ENCODE results near the gene CNTN5.

CNTN5 gene

DNA sequence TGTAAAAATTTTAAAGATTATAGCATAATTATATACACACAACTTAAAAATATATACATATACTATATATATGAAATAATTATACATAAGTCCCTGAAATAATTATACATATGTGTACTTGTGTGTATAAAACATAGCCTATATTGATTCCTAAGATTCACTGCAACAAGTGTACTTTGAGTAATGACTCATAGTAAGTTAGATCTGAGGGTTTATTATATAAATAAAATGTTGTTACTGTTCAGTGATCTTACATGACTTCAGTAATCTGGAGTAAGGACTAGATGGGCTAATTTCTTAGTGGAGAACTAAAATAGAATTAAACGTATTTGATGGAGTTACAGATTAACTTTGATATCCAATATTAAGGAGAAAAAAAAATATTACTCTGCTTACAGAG, 350.5 kb downstream of the CNTN5 start:
- TF ChIP-seq, protein P1, sequence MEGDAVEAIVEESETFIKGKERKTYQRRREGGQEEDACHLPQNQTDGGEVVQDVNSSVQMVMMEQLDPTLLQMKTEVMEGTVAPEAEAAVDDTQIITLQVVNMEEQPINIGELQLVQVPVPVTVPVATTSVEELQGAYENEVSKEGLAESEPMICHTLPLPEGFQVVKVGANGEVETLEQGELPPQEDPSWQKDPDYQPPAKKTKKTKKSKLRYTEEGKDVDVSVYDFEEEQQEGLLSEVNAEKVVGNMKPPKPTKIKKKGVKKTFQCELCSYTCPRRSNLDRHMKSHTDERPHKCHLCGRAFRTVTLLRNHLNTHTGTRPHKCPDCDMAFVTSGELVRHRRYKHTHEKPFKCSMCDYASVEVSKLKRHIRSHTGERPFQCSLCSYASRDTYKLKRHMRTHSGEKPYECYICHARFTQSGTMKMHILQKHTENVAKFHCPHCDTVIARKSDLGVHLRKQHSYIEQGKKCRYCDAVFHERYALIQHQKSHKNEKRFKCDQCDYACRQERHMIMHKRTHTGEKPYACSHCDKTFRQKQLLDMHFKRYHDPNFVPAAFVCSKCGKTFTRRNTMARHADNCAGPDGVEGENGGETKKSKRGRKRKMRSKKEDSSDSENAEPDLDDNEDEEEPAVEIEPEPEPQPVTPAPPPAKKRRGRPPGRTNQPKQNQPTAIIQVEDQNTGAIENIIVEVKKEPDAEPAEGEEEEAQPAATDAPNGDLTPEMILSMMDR (conservative IDR thresholded peaks at IDR 0.05) = no peak
- no peak overlapping the region for H3K27ac ChIP-seq

DNA sequence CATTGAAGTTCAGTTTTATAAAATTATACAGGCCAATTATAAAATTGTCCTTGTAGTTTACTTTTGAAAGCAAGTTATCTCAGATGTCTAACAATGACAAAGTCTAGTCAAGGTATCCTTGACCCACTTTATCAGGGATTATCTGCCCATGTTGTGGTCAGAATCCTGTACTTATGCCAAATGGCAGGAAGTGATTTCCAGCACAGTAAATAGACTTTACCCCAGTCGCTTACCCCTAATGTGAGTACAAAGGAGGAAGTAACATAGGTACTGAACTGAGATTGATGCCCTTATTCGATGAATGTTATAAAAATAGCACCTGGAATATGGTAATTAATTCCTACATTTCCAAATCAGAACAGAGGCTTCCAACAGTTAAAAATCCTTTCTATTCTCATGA, 355.7 kb downstream of the CNTN5 start:
- H3K27ac ChIP-seq = no peak overlapping the region
- TF ChIP-seq, protein P1 (conservative IDR thresholded peaks at IDR 0.05) = no peak

DNA sequence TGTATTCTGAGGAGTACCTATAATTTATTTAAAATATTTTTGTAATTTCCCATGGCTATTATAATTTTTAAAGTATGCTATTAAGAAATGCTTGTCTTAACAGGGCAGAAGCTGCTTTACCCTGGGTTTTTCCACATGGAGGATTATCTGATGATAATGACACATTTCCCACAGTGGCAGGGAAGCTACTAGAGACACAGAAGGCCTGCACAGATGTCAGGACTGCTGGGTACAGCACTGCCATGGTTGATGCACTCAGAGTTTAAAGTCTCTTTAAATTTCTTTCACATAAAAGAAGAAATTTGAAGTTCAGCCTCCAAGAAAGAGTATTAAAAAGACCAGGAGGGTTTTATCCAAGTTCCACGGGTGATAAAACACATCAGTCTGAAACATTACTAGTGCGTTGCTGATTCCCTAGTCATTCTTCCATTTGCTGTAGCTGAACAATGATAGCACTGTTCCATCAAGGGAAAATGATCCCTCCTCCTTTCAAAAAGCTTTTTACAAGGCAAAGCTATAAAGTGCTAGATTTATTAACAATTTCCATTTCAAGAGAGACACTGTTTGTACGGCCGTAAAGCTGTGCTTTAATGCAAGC, 363.0 kb downstream of the CNTN5 start:
- no peak overlapping the region for H3K27ac ChIP-seq
- TF ChIP-seq, protein P1 (conservative IDR thresholded peaks at IDR 0.05) = no peak

DNA sequence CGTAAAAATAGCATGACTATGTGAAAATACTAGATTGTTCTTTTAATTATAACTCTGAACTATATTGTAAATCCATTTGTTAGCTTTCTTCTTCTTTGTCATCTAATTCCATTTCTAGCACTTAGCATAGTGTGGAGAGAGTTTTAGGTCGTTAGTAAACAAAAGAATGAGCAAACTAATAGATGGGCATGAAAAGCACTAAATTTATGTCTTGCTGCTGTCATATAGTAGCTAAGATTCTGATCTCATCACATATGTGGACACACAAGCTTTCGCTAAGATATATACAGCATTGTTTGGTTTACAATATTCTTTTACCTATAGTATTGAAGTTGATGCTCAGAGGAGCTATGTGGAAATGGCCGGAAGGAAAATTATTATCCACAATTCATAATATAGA, 370.5 kb downstream of the CNTN5 start:
- H3K27ac ChIP-seq = no peak overlapping the region
- TF ChIP-seq, protein P1 (conservative IDR thresholded peaks at IDR 0.05) = no peak

DNA sequence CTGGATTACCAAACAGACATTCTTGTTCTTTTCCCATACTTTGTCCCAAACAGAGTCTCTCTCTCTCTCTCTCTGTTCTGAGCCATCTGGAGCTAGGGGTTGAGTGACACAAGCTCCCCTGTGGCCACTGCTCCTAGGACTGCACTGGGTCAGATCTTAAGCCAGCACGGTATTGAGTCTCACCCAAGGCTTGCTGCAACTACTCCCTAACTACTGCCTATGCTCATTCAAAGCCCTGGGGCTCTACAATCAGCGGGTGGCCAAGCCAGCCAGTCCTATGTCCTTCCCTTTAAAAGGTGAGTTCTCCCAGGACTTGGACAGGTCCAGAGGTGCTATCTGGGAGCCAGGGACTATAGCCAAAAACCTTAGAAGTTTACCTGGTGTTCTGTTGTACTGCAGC, 385.6 kb downstream of the CNTN5 start:
- TF ChIP-seq, protein P1 (conservative IDR thresholded peaks at IDR 0.05) = no peak

DNA sequence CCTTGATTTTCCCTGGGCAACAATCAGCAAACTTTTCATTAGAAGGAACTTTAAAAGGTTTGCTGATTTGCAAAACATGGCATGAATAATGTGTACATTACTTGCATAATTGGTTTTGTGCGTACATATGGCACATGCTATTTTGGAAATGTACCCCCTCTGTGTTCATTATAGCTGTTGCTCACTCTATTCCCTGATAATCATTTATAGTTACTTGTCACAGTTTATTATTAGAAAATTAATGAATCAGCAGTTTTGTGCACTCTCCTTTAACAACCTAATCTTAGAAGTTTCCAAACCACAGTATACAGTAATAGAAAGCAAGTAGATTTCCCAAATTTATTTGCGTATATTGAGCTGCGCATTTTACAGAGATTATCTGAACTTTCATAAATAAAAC, 389.9 kb downstream of the CNTN5 start:
- H3K27ac ChIP-seq = no peak overlapping the region
- TF ChIP-seq, protein P1 (conservative IDR thresholded peaks at IDR 0.05) = no peak

More for the DNA sequence above, 385.6 kb downstream of the CNTN5 start:
- no peak overlapping the region for H3K27ac ChIP-seq

DNA sequence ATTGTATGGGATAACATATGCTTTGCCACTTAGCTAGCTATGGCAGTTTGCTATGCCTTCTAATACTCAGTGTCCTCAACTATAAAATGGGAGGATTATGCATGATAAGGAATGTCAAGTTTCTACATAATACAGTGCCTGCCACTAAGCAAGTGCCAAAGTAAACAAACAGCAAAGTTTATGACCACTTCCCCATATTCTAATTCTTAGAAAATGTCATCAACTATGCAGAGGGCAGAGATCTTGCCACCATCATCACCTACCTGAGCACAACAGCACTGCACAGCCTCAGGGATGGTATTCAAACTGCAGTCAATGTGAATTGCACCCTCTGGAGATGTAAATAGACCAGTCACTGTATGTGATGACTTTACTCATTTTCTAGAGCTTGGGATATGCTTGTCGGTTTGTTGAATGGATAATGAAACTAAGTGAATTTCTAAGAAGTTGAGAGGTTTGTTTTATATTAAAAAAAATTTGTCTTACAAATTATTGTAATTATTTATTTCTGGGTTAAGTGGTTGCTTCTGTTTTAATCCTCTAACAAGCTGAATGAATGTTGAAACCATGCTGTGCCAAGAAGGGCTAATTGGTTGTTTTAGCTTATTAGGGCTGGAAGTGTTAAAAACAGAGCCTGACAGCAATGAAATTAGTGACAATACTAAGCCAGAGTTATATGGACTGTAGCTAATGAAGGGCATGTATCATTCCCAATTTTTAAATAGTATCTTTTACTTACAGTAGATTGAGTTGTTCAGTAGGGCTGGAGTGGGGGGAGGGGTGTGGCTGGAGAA, 398.4 kb downstream of the CNTN5 start:
- no peak overlapping the region for H3K27ac ChIP-seq
- TF ChIP-seq, protein P1 (conservative IDR thresholded peaks at IDR 0.05) = no peak

All from VCaP (cell line).